ENCODE data around the gene PCNX2.

GRCh38 chr1:233086961-233087881 lies 208.3 kb downstream of the PCNX2 start:
- no peak for TF ChIP-seq CTCF (IDR thresholded peaks at IDR 0.05; ENCODE audit: poor library complexity)
- TF ChIP-seq EZH2phosphoT487 (IDR thresholded peaks at IDR 0.05; ENCODE audit: low read depth, severe bottlenecking, unreplicated experiment): no peak

Measured in hepatocyte (in vitro differentiated cells).